NCI-H748 treated with DMSO at 0.1 percent for 48 hours (cell line): ENCODE results near the gene LSM6.
A peak's percentile ranks its signal among the peaks of the same experiment; 100 is the strongest.

ENCODE experiments used
- DNase-seq: peaks from one replicate; lab custom pipeline; 2025; lab: John Stamatoyannopoulos, UW

Gene LSM6

DNA sequence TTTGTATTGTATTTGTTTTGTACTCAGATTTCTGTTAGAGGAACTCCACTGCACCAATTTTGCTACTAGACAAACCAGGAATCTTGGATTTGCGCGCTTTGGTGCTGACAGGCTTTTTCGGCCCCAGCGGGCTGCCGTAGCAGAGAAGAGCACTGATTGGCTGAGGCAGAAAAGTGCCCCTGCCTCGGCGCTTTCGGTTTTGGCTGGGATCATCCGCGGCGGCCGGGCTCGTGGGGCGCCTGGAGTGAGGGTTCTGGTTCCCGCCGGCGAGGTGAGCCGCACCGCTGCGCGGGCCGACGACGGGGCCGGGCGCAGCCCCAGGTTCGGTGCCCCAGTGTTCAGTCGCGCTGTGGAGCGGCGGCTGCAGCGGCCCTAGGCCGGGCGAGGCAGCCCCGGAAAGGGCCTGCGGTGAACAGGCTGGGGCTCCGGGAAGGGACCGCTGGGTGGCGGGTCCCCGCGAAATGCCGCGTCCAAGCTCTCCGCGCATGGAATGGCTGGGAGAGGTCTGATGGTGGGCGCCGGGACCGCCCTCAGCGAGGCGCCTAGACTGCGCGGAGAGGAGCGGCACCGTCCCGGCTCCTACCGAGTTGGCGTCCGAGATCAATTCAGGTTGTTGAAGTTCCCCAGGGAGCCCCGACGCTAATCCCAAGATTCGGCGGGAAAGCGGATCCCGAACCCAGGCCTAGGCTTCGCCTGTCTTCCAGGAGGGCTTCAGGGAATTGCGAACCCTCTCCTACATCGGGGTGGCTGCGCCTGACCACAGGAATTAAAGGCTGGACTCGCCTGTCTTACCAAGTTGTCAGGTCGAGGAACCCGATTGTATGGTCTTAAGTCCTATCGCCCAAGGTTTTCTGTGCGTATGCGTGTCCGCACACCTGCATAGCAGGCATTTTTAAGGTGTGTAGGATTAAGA, at the start of gene LSM6:
Gene LSM6, plus strand, starts transcription at position 178 of the 913 bp plus-strand sequence. CDS start 7,204 bp downstream, outside the sequence.
- DNase-seq: peak; percentile 33

DNA sequence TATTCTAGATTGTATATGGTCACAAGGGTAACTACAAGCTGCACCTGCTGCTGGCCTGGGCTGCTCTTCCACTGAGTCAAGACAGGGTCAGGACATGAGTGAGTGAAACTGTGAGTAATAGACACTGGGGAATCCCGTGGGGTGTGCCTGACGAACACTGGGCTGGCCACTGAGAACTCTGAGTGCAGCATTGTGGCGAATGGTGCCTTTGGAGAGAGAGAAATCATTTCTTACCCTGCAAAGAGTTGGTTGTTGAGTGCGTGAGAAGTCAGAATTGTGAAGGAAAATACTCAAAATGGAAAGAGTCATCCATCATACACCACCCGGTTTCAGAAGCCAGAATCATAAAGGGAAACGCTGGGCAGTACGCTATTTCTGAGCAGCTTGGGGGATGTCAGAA, 43.1 kb upstream of the LSM6 start:
- no peak for DNase-seq

DNA sequence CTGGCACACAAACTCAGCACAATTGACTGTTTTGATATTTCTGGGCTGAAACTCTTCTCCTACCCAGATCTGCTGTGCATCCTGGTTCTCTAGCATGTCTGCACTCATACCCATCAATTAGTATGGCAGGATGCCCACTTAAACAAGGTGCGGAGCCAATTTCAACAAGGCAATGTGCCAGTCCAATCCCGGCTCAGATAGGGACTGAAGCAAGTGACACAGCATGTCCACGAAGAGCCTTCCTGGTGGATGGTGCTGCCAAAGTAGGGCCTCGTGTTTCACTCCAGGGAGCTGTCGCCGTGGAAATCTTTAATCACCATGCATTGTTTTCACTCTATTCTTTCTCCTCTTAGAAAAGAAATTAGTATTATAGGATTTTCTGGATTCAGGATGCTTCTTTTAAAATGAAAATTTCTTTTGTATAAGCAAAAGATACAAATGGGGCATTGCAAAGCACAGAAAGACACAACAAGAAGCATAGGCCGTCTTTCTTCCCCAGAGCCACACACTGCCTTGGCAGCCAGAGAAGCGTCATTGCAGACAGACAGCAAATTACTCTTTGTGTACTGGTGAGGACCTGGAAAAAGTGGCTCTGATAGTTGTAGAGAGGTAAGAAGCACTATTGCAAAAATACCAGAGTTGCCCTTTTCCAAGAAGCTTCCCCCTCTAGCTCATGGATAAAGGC, 40.6 kb upstream of the LSM6 start:
- DNase-seq: no peak

DNA sequence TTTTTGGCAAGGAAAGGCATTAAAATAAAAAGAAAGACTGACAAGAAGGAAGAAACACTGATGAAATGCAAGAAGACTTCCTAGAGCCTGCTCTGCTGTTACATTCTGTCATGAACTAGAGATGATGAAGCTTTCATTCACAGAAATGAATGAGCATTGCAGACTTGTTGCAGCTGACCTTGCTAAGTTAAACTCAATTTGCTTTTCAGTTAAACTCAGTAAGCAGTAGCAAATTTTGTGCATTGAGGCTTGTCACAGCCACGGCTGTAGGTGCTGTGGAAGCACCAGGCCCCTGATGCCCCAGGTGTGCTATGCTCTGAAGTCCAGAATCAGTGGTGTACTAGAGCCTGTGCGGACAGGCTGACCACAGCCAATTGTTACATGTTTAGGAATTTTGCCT, 39.6 kb upstream of the LSM6 start:
- DNase-seq: no peak

DNA sequence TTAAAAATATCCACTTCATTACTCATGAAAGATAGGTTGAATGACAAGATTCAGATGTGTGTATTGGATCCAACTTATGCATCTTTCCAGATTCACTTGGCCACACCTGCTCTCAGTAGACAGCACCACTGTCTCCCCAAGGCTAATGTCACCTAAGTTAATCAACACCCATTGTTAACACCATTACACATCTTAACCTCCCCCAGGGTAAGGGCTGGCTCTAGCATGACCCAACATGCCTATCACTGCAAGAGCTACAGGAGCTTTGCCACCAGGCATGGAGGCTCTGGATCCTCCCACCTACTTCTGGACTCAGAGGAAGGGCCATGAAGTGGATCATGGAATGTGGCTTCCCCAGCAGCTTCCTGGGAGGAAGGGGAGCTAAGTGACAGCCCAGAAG, 32.8 kb upstream of the LSM6 start:
- no peak for DNase-seq

DNA sequence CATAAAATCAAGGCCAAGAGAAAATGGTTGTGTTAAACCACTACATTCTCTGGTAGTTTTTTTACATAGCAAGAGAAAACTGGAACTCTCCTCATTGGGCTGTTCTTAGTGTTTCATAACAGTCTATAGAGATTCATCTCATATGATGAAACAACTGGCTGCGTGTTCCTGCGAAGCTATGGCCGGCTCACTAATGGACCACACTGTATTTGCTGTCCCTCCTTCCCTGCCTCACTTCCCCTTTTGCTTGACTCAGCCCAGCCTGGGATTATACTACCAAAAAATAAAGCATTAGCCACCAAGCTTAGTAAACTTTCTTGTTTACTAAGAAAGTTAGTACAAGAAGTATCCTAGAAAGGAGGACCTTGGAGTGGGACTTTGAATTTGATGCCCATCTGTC, 31.6 kb upstream of the LSM6 start:
- no peak for DNase-seq

GRCh38 chr4:146146918-146147317, 28.6 kb upstream of the LSM6 start:
- no peak for DNase-seq

DNA sequence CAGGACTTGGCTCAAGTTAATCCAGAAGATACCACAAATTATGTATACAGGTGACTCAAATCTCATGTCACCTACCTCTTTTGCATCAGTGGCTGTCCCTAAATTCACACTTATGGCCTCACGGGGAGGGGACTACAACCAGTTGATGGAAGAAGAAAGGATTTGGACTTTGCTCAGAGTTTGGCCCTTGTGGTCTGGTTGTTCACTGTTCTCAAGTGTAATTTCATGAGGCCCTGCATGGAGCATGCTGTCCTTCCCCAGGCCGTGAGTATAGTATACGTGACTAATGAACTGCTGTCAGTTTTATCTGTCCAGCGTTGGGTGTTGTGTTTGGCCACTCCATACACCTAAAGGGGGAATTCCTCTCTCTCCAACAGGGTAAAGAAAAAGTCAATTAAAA, 27.5 kb upstream of the LSM6 start:
- no peak for DNase-seq

DNA sequence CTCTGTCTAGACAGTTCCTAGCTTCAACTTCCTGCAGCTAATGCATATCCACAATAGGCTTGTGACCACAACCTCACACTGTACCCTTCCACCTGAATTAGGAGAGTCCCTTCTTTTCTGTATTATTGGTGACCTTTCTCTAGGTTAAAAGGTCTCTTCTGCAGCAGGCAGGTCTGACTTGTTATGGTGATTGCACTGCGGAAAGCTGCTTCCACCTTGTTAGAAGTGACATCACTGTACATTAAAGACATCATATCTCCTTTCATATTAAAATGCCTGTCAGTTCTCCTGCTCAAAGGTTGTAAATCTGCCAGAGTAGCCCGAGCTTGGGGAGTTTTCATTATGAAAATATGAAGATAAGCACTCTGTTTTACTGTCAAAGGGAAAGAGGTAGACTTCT, 21.5 kb upstream of the LSM6 start:
- DNase-seq: no peak

DNA sequence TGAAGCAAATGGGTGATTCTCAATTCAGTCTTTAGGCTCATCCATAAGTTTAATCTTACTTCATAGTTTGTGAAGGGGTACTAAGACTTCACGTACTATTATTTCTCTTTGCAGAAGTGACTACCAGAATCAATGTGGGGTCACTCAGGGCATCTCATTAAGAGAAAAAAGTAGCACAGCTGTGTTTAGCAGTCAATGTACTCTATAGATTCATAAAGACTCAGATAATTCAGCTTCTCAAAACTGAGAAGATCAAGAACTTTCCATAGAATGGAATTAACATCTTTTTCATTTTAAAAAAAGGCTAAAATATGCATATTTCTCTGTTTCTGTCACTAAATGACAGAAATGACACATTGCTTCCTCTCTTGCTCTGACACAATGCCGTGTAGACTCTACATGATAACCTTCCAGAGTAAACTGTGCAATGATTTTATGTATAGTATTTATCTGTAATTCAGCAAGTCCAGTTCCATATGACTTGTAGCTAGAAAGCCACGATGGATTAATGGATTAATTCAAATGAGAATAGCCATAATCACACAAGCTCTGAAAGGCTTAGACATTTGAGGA, 20.3 kb upstream of the LSM6 start:
- DNase-seq: no peak

DNA sequence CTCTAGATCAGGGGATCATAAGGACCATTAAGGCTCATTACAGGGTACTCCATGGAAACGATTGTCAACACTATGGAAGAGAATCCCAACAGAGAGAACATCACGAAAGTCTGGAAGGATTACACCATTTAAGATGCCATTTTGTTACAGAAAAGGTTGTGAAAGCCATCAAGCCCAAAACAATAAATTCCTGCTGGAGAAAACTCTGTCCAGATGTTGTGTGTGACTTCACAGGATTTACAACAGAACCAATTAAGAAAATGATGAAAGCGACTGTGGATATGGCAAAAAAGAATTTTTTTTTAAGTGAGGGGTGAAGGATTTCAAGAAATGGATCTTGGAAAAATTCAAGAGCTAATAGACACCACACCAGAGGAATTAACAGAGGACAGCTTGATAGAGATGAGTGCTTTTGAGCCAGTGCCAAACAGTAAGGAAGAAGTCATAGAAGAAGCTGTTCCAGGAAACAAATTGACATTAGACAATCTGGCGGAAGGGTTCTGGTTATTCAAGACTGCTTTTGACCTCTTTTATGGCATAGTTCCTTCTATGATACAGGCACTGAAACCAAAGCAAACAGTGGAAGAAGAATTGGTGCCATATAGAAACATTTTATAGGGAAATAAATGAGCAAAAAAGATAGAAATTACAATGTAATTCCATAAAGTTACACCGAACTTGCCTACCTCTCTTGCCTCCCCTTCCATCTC, 17.3 kb upstream of the LSM6 start:
- no peak for DNase-seq

DNA sequence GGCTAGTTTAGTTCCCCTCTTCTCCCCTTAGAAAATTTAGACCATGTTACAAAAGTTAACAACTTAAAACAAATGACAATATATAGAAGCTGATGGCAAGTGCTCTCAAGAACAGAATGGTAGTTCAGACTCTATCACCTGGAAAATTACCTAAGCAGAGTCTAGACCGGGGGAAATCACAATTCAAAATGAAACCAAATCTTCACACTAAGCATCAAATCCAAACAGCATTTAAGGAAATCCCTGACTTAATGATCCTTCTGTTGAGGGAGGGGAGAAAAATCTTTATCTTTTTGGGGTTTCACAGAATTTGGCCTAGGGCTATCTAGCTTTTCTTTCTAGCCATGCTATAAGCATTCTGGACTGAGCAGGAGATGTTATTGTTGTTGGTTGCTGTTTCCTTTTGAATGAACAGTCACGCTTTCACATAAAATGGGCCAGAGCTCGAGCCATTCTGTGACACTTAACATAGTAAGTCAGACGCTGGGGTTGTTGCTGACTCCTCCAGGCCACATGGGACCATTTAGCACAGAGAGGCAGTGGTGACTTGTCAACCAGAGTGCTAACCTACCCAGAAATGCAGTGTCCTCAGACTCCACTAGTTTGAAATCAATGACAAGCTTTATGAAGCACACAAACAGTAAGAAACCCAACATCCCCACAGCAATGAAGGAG, 16.0 kb upstream of the LSM6 start:
- DNase-seq: no peak

DNA sequence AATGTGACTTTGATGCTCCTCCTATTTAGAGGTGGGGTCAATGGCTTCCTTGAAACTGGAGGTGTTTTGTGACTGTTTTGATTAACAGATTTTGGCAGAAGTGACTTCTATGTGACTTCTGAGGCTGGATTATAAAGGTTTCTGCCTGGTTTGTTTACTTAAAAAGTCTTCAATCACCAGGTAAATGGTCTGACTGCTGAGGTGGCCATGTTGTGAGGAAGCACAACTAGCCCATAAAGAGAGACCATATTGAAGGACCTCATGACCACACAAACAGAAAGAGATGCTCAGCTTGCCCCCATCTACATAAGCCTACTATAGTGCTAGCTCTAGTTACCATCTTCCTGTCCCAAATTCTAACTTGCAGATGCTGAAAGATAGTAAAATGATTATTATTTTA, 14.3 kb upstream of the LSM6 start:
- no peak for DNase-seq

DNA sequence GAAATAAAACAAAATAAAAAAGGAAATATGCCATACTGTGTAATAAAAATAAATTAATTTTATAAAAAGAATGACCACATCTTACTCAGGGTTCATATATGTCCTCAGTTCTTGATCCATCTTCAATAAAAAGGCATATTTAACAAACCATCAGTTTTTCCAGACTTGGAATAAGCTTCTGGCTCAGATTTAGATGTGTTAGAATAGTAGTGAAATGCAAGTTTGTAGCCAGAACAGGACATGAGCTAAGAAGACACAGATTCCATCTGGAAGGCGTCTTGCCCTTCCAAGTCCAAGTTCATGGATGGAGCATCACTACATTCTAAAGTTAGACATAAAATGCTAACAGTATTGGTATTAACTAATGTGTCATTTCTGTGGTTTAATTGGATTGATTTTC, 10.3 kb upstream of the LSM6 start:
- DNase-seq: no peak

GRCh38 chr4:146165840-146166239, 9.7 kb upstream of the LSM6 start:
- DNase-seq: no peak

GRCh38 chr4:146170149-146170548, 5.4 kb upstream of the LSM6 start:
- DNase-seq: no peak

DNA sequence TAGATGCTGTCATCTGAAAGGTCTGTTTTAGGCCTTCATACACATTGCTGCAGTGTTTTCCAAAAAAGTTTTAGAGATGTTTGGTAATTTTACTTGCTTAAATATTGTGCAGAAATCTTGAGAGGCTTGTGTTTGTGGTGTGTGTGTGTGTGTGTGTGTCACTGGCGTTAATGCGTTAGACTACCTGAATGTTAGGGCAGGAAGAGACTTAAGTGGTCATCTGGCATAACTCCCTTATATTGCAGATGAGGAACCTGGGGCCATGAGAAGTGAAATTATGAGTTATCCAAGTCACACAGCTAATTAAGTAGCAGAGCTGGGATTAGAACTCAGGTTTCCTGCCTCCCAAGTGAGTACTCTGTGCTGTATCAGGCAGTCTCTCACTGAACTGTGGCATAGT, 1.4 kb downstream of the LSM6 start:
- DNase-seq: no peak

GRCh38 chr4:146178126-146178525, 2.6 kb downstream of the LSM6 start:
- no peak for DNase-seq

DNA sequence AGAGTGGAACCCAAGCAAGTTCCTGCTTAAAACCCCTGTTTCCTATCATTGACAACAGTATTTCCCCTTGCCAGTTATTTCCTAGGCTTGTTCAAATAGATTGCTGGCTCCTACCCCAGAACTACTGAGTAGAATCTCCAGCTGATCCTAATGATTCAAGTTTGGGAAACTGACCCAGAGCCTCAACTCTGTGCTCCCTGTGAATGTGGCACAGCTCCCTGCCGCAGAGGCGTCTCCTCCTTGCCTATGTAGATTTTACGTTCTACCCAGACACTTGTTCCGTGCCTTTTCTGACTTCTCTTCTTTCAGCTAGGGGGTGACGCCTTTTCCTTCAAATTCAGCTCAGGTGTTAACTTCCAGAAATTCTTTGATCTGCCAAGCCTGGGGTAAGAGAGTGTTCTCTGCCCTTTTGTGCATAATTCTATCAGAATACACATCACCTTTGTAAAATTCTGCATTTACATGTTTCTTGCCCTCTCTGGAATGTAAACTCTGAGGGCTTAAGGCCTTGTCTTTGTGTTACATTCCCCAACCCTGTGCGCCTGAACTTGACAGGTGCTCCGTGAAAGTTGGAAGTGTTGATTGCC, 4.4 kb downstream of the LSM6 start:
- no peak for DNase-seq

DNA sequence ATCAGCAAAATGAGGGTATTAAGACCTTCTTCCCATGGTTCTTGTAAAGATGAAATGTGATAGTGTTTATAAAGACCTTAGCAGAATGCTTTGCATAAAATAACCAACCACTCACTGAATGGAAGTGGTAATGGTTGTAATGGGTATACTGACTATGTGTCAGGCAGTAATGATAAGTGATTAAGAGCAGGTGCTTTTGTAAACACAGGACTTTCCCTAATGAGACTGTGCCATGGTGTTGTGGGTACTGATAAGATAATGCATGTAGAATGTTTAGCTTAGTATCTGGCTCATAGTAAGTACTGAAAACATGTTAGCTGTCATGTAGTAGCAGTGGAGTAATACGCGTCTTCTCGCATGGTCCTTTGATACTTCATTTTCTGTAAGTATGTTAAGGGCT, 6.9 kb downstream of the LSM6 start:
- DNase-seq: no peak

- DNase-seq: no peak
Measured at GRCh38 chr4:146183209-146183608, 7.7 kb downstream of the LSM6 start.

GRCh38 chr4:146186041-146186440, 10.5 kb downstream of the LSM6 start:
- DNase-seq: no peak
